ENCODE data around the gene PCED1B. TPM values are rescaled to one million over a fixed set of nuclear protein-coding genes. Genes with fewer than 3 reads are reported as not detected.

PCED1B gene
- total and polyA plus RNA-seq, 2 donors (not counting 1 experiment from before 2014, with no cell fraction given) = 0.33 to 0.83 TPM

GRCh38 chr12:47099610-47100009 is 20.2 kb downstream of the PCED1B start:
- no peak overlapping the region for H3K4me3 ChIP-seq (replicated peaks in 1 of 4; ENCODE audit: control extremely low read depth in 1 of 4, insufficient read depth in 1 of 4, low read depth in 3 of 4, low read length in 4 of 4)
- no peak for DNase-seq (ENCODE audit: low read depth in 2 of 2)
- H3K79me2 ChIP-seq (ENCODE audit: control insufficient read depth, insufficient read depth, low read length) = no peaks in the 10 kb centered on the region
- H2AFZ ChIP-seq (ENCODE audit: low read length) = no peak overlapping the region
- H3K27ac ChIP-seq (ENCODE audit: insufficient read depth, low read length) = no peak overlapping the region
- no peak overlapping the region for H3K4me2 ChIP-seq (ENCODE audit: extremely low read depth, insufficient read depth, low read length)
- no peak overlapping the region for H3K9ac ChIP-seq (ENCODE audit: insufficient read depth, low read length)
- H3K9me3 ChIP-seq (ENCODE audit: control insufficient read depth, insufficient read depth, low read depth, low read length) = no peaks in the 10 kb centered on the region
- H3K4me1 ChIP-seq (ENCODE audit: control insufficient read depth, extremely low read depth, insufficient read depth, low read length) = peaks cover 16% of the 10 kb centered on the region
- no peaks in the 10 kb centered on the region for H3K27me3 ChIP-seq (ENCODE audit: control insufficient read depth, insufficient read depth, low read length)
- no peaks in the 10 kb centered on the region for H3K36me3 ChIP-seq (ENCODE audit: control insufficient read depth, insufficient read depth, low read length)
- H4K20me1 ChIP-seq (ENCODE audit: control insufficient read depth, extremely low read depth, insufficient read depth, low read length) = no peaks in the 10 kb centered on the region
- TF ChIP-seq EZH2 (IDR thresholded peaks at IDR 0.05; ENCODE audit: low read length, missing control alignments) (no peak), CTCF (conservative IDR thresholded peaks at IDR 0.05 in 1 of 2, IDR thresholded peaks at IDR 0.05 in 1 of 2; ENCODE audit: low read depth in 1 of 2, low read length in 2 of 2) (no peak)

GRCh38 chr12:47100160-47100559 is 20.7 kb downstream of the PCED1B start:
- Histone ChIP-seq H4K20me1 (ENCODE audit: control insufficient read depth, extremely low read depth, insufficient read depth, low read length) (no peaks in the 10 kb centered on the region), H3K27ac (ENCODE audit: insufficient read depth, low read length) (no peak overlapping the region), H3K27me3 (ENCODE audit: control insufficient read depth, insufficient read depth, low read length) (no peaks in the 10 kb centered on the region), H3K9ac (ENCODE audit: insufficient read depth, low read length) (no peak overlapping the region), H2AFZ (ENCODE audit: low read length) (no peak overlapping the region), H3K4me3 (replicated peaks in 1 of 4; ENCODE audit: control extremely low read depth in 1 of 4, insufficient read depth in 1 of 4, low read depth in 3 of 4, low read length in 4 of 4) (no peak overlapping the region), H3K36me3 (ENCODE audit: control insufficient read depth, insufficient read depth, low read length) (no peaks in the 10 kb centered on the region), H3K9me3 (ENCODE audit: control insufficient read depth, insufficient read depth, low read depth, low read length) (no peaks in the 10 kb centered on the region), H3K4me2 (ENCODE audit: extremely low read depth, insufficient read depth, low read length) (no peak overlapping the region), H3K79me2 (ENCODE audit: control insufficient read depth, insufficient read depth, low read length) (no peaks in the 10 kb centered on the region), H3K4me1 (ENCODE audit: control insufficient read depth, extremely low read depth, insufficient read depth, low read length) (peaks cover 16% of the 10 kb centered on the region)
- no peak for TF ChIP-seq CTCF (conservative IDR thresholded peaks at IDR 0.05 in 1 of 2, IDR thresholded peaks at IDR 0.05 in 1 of 2; ENCODE audit: low read depth in 1 of 2, low read length in 2 of 2)
- no peak for TF ChIP-seq EZH2 (IDR thresholded peaks at IDR 0.05; ENCODE audit: low read length, missing control alignments)
- DNase-seq (ENCODE audit: low read depth in 2 of 2) = peak in 1 of 2 donors; percentile 47

DNA sequence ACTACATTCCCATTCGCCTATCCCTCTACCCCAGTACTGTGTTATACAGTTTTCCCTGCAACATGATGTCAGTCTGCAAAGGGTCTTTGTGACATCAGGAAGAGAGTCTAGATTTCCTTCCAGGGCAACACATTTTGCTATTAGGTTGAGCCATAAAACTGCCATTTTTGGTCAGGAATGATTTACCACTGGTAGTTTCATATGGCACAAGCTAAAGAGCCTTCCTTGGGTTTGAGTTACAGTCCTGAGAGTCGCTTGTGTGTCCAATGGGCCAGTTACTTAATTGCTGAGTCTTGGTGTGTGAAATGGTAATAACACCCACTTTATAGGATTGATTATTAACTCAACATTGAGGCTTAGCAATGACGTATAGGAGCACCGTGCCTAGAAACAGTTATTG is 23.0 kb downstream of the PCED1B start:
- Histone ChIP-seq H3K4me3 (replicated peaks in 1 of 4; ENCODE audit: control extremely low read depth in 1 of 4, insufficient read depth in 1 of 4, low read depth in 3 of 4, low read length in 4 of 4) (no peak overlapping the region), H3K27me3 (ENCODE audit: control insufficient read depth, insufficient read depth, low read length) (no peaks in the 10 kb centered on the region), H3K36me3 (ENCODE audit: control insufficient read depth, insufficient read depth, low read length) (no peaks in the 10 kb centered on the region), H3K9ac (ENCODE audit: insufficient read depth, low read length) (no peak overlapping the region), H3K9me3 (ENCODE audit: control insufficient read depth, insufficient read depth, low read depth, low read length) (no peaks in the 10 kb centered on the region), H3K4me1 (ENCODE audit: control insufficient read depth, extremely low read depth, insufficient read depth, low read length) (peaks cover 12% of the 10 kb centered on the region), H3K4me2 (ENCODE audit: extremely low read depth, insufficient read depth, low read length) (no peak overlapping the region), H3K27ac (ENCODE audit: insufficient read depth, low read length) (no peak overlapping the region), H3K79me2 (ENCODE audit: control insufficient read depth, insufficient read depth, low read length) (no peaks in the 10 kb centered on the region), H4K20me1 (ENCODE audit: control insufficient read depth, extremely low read depth, insufficient read depth, low read length) (no peaks in the 10 kb centered on the region), H2AFZ (ENCODE audit: low read length) (no peak overlapping the region)
- no peak for DNase-seq (ENCODE audit: low read depth in 2 of 2)
- TF ChIP-seq CTCF (conservative IDR thresholded peaks at IDR 0.05 in 1 of 2, IDR thresholded peaks at IDR 0.05 in 1 of 2; ENCODE audit: low read depth in 1 of 2, low read length in 2 of 2) = no peak
- no peak for TF ChIP-seq EZH2 (IDR thresholded peaks at IDR 0.05; ENCODE audit: low read length, missing control alignments)

Data from fibroblast of lung (primary cell).